Neuronal stem cell (in vitro differentiated cells): ENCODE results near the gene MITF.

Experiments used
- DNase-seq: peaks from one replicate; pipeline ENCODE4 v3.0.0-alpha.2; 2013; ENCODE audit warnings: low spot score
- H2AFZ ChIP-seq: one replicate; pipeline ENCODE4 v1.6.1; 2013; ENCODE audit warnings: mild to moderate bottlenecking, low read length, inconsistent platforms
- H2AK5ac ChIP-seq: 2 replicates; pipeline ENCODE4 v1.6.1; 2013; ENCODE audit warnings: low read depth, mild to moderate bottlenecking, inconsistent platforms, low read length, moderate library complexity, mixed read lengths
- H2BK120ac ChIP-seq: 2 replicates; pipeline ENCODE4 v1.6.1; 2013; ENCODE audit warnings: low read depth, mild to moderate bottlenecking, inconsistent platforms, low read length, moderate library complexity, mixed read lengths
- H2BK12ac ChIP-seq: one replicate; pipeline ENCODE4 v1.6.1; 2013; ENCODE audit warnings: low read length, inconsistent platforms
- H2BK15ac ChIP-seq: 2 replicates; pipeline ENCODE4 v1.6.1; 2013; ENCODE audit warnings: mild to moderate bottlenecking, low read length, inconsistent platforms, mixed read lengths
- H2BK5ac ChIP-seq: one replicate; pipeline ENCODE4 v1.6.1; 2013; ENCODE audit warnings: inconsistent platforms, mild to moderate bottlenecking, low read length, moderate library complexity
- H3K14ac ChIP-seq: one replicate; pipeline ENCODE4 v1.6.1; 2013; ENCODE audit warnings: low read length, inconsistent platforms
- H3K18ac ChIP-seq: 2 replicates; pipeline ENCODE4 v1.6.1; 2013; ENCODE audit warnings: low read length, inconsistent platforms
- H3K23ac ChIP-seq: 2 replicates; pipeline ENCODE4 v1.6.1; 2013; ENCODE audit warnings: low read depth, mild to moderate bottlenecking, mixed read lengths, low read length, inconsistent platforms; ENCODE audit not compliant: poor library complexity
- H3K27ac ChIP-seq: replicated peaks from 3 replicates; pipeline ENCODE4 v1.5.1; 2013; ENCODE audit warnings: low read length, inconsistent platforms
- H3K27me3 ChIP-seq, 3 experiments: 2 replicates each; pipeline ENCODE4 v1.6.1; 2013; ENCODE audit warnings: low read length in 3 of 3, mild to moderate bottlenecking in 2 of 3, inconsistent platforms in 1 of 3, low read depth in 1 of 3, mixed read lengths in 1 of 3, moderate library complexity in 1 of 3; ENCODE audit not compliant: control insufficient read depth in 3 of 3, insufficient read depth in 3 of 3
- H3K36me3 ChIP-seq, 2 donors: replicated peaks in 1 of 2; 2 replicates each; pipeline ENCODE4 v1.6.1; 2013; ENCODE audit warnings: low read length in 2 of 2; ENCODE audit not compliant: control insufficient read depth in 2 of 2, insufficient read depth in 2 of 2
- H3K4ac ChIP-seq: 2 replicates; pipeline ENCODE4 v1.6.1; 2013; ENCODE audit warnings: inconsistent platforms, mild to moderate bottlenecking, low read length, moderate library complexity
- H3K4me1 ChIP-seq, 2 donors: 1 replicate in 1 of 2; 2 replicates in 1 of 2; pipeline ENCODE4 v1.6.1; 2013; ENCODE audit warnings: low read length in 2 of 2, low read depth in 1 of 2; ENCODE audit not compliant: control insufficient read depth in 2 of 2, insufficient read depth in 1 of 2
- H3K4me2 ChIP-seq: one replicate; pipeline ENCODE4 v1.6.1; 2013; ENCODE audit warnings: mild to moderate bottlenecking, low read length, inconsistent platforms; ENCODE audit not compliant: insufficient read depth, poor library complexity, severe bottlenecking
- H3K4me3 ChIP-seq, 2 donors: 2 replicates each; pipeline ENCODE4 v1.5.1; 2013; ENCODE audit warnings: low read length in 2 of 2, mild to moderate bottlenecking in 2 of 2, inconsistent platforms in 1 of 2, moderate library complexity in 1 of 2
- H3K79me1 ChIP-seq: one replicate; pipeline ENCODE4 v1.6.1; 2013; ENCODE audit warnings: low read depth, mild to moderate bottlenecking, inconsistent platforms, low read length, moderate library complexity
- H3K9ac ChIP-seq: one replicate; pipeline ENCODE4 v1.6.1; 2013; ENCODE audit warnings: mild to moderate bottlenecking, low read depth, low read length, inconsistent platforms; ENCODE audit not compliant: poor library complexity
- H3K9me3 ChIP-seq, 2 donors: replicated peaks in 1 of 2; 2 replicates each; pipeline versions ENCODE3 to v1.6.1; 2013; ENCODE audit warnings: low read length in 2 of 2, mild to moderate bottlenecking in 2 of 2, inconsistent platforms in 1 of 2, low read depth in 1 of 2, mixed read lengths in 1 of 2, moderate library complexity in 1 of 2; ENCODE audit not compliant: control insufficient read depth in 2 of 2, insufficient read depth in 1 of 2
- H4K8ac ChIP-seq: one replicate; pipeline ENCODE4 v1.6.1; 2013; ENCODE audit warnings: low read depth, mild to moderate bottlenecking, inconsistent platforms, low read length, moderate library complexity
- H4K91ac ChIP-seq: one replicate; pipeline ENCODE4 v1.6.1; 2013; ENCODE audit warnings: low read length, low read depth, mild to moderate bottlenecking, inconsistent platforms; ENCODE audit not compliant: poor library complexity
- WGBS, 2 donors: extraction: QIAGEN DNeasy Blood & Tissue Kit; methylation state at CpG; one replicate each; pipeline ENCODE4 v1.1.7; 2013; ENCODE audit warnings: missing lambda C conversion rate in 2 of 2, mixed read lengths in 1 of 2; ENCODE audit not compliant: insufficient read length in 2 of 2, insufficient replicate concordance in 1 of 2; ENCODE audit errors: extremely low coverage in 2 of 2; 5-methylcytosine and 5-hydroxymethylcytosine counted together

Gene MITF

DNA sequence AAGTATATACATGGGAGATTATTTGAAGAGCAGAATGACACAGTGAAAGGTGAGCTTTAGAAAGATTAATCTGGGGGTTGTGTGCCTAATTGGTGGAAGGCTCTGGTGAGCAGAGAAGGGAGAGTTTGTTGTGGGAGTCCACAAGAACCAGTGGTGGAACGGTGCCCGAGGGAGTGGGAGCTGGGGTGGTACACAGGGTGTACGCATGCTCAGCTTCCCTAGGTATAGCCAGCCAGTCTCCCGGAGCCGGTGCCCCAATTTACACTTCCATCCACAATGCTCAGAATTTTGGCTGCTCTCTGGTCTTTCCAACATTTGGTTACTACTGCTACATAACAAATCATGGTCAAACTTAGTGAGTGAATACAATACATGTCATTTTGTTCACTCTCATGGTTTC lies 92.5 kb downstream of the MITF start:
- Histone ChIP-seq H3K23ac (no peak overlapping the region), H3K36me3 (no peaks in the 10 kb centered on the region), H4K8ac (no peak overlapping the region), H2BK15ac (no peak overlapping the region), H2BK120ac (no peak overlapping the region), H3K27me3 (no peaks in the 10 kb centered on the region), H2AK5ac (no peak overlapping the region), H3K4me3 (no peak overlapping the region), H3K9me3 (no peaks in the 10 kb centered on the region), H4K91ac (no peak overlapping the region), H3K4ac (no peak overlapping the region), H2BK12ac (no peak overlapping the region), H3K27ac (no peak overlapping the region), H3K18ac (peak overlapping the region; percentile 83), H3K4me1 (no peaks in the 10 kb centered on the region), H2BK5ac (no peak overlapping the region), H3K14ac (no peak overlapping the region), H3K79me1 (no peaks in the 10 kb centered on the region), H3K4me2 (no peak overlapping the region), H2AFZ (no peak overlapping the region), H3K9ac (no peak overlapping the region)
- WGBS, 2 donors = no CpG with 5 or more reads among the region's 5 CpGs
- no peak for DNase-seq

DNA sequence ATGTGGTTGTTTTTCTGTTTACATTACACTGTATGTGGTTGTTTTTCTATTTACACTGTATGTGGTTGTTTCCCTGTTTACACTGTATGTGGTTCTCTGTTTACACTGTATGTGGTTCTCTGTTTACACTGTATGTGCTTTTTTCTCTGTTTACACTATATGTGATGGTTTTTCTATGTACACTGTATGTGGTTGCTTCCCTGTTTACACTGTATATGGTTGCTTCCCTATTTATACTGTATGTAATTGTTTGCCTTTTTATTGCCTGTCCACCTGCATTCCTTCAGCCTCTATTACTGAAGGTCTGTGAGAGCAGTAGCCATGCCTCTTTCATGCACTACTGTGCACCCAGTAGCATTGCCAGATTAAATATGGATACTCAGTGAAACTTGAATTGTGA lies 94.3 kb downstream of the MITF start:
- no peak overlapping the region for H3K4me2 ChIP-seq
- H3K18ac ChIP-seq = no peak overlapping the region
- no peak overlapping the region for H2AK5ac ChIP-seq

DNA sequence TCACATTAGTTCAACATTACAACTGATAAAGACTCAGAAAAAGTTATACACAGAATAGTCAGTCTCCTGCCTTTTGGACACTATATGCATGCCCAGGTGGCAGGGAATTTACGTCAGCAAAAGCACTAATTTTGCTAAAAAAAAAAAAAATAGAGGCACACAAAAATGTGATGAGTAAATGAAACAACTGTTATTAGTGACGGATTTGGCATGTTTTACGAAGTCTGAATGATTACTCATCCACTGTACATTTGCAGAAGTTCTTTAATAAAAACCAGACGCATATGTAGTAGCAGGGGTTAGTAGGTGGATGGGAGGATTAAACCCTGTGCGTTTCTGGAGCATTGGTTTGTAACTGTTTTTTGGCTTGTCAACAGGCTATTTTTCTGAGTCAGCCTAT lies 99.0 kb downstream of the MITF start:
- no peak overlapping the region for H4K91ac ChIP-seq
- no peak overlapping the region for H2AFZ ChIP-seq
- H2BK5ac ChIP-seq = no peak overlapping the region
- H3K14ac ChIP-seq = no peak overlapping the region
- no peaks in the 10 kb centered on the region for H3K9me3 ChIP-seq
- H3K4ac ChIP-seq = no peak overlapping the region
- no peak overlapping the region for H3K4me2 ChIP-seq
- no peaks in the 10 kb centered on the region for H3K79me1 ChIP-seq
- no peaks in the 10 kb centered on the region for H3K4me1 ChIP-seq
- H3K9ac ChIP-seq = no peak overlapping the region
- H3K27ac ChIP-seq = no peak overlapping the region
- H4K8ac ChIP-seq = no peak overlapping the region
- H2AK5ac ChIP-seq = no peak overlapping the region
- H3K27me3 ChIP-seq = no peaks in the 10 kb centered on the region
- H2BK15ac ChIP-seq = no peak overlapping the region
- no peaks in the 10 kb centered on the region for H3K36me3 ChIP-seq
- WGBS, 2 donors = no CpG with 5 or more reads among the region's 5 CpGs
- no peak overlapping the region for H3K4me3 ChIP-seq
- H2BK12ac ChIP-seq = no peak overlapping the region
- H2BK120ac ChIP-seq = no peak overlapping the region
- H3K23ac ChIP-seq = no peak overlapping the region
- DNase-seq = no peak
- no peak overlapping the region for H3K18ac ChIP-seq

More for the DNA sequence above, 94.3 kb downstream of the MITF start:
- no peak overlapping the region for H2BK120ac ChIP-seq
- H3K23ac ChIP-seq = no peak overlapping the region
- DNase-seq = no peak
- H3K14ac ChIP-seq = no peak overlapping the region
- H3K4ac ChIP-seq = no peak overlapping the region
- H3K9ac ChIP-seq = no peak overlapping the region
- H2AFZ ChIP-seq = no peak overlapping the region
- H3K27ac ChIP-seq = no peak overlapping the region
- no peak overlapping the region for H2BK15ac ChIP-seq
- H3K79me1 ChIP-seq = no peaks in the 10 kb centered on the region
- no peak overlapping the region for H4K8ac ChIP-seq
- no peak overlapping the region for H2BK12ac ChIP-seq
- no peak overlapping the region for H2BK5ac ChIP-seq
- no peaks in the 10 kb centered on the region for H3K36me3 ChIP-seq
- no peaks in the 10 kb centered on the region for H3K9me3 ChIP-seq
- no peaks in the 10 kb centered on the region for H3K4me1 ChIP-seq
- no peak overlapping the region for H4K91ac ChIP-seq
- no peak overlapping the region for H3K4me3 ChIP-seq
- no peaks in the 10 kb centered on the region for H3K27me3 ChIP-seq

DNA sequence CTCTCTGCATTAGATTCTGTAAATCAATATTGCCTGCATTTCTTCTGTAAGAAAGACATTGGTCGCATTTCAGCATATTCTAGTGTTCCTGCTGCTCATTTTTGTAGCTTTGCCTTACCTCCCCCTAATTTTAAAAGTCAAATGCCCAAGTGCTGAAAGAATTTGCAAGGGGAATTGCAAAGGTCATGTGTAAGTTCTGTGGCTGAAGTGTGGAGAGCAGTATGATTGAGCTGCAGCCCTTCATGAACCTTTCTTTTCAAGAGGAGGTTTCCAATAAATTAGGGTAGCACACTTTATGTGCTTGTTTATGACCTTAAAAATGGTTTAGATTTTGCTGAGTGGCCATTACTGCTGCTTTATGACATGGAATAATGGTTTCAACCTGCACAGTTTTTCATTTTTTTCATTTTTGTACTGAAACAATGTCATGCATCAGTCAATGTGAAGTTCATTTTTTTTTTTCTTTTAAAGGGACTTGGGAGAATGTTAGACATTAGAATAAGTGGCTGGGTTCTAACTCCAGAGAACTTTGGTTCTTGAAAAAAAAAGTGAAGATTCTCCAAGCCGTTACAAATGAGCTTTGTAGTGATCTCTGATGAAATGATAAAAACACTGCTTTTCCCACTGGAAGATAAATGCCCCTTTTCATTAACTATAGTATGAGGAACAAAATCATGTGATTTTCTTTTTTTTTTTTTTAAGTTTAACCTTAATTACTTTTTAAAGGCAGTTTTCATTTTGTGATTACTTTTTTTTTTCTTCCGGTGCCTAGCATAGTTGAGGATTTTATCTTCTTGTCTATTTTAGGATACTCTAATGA lies 99.6 kb downstream of the MITF start:
- no peak overlapping the region for H3K27ac ChIP-seq
- no peak overlapping the region for H2BK5ac ChIP-seq
- H3K9ac ChIP-seq = no peak overlapping the region
- no peak for DNase-seq
- no peaks in the 10 kb centered on the region for H3K9me3 ChIP-seq
- no peak overlapping the region for H3K18ac ChIP-seq
- no peak overlapping the region for H2BK15ac ChIP-seq
- H3K4ac ChIP-seq = no peak overlapping the region
- no peaks in the 10 kb centered on the region for H3K27me3 ChIP-seq
- no peaks in the 10 kb centered on the region for H3K4me1 ChIP-seq
- no peaks in the 10 kb centered on the region for H3K79me1 ChIP-seq
- no peak overlapping the region for H4K91ac ChIP-seq
- no peak overlapping the region for H2AK5ac ChIP-seq
- H2BK120ac ChIP-seq = no peak overlapping the region
- no peak overlapping the region for H2AFZ ChIP-seq
- no peak overlapping the region for H3K4me2 ChIP-seq
- no peak overlapping the region for H2BK12ac ChIP-seq
- no peak overlapping the region for H4K8ac ChIP-seq
- H3K14ac ChIP-seq = no peak overlapping the region
- H3K23ac ChIP-seq = no peak overlapping the region
- WGBS, 2 donors = no CpG with 5 or more reads among the region's 3 CpGs
- H3K36me3 ChIP-seq = no peaks in the 10 kb centered on the region
- no peak overlapping the region for H3K4me3 ChIP-seq
